Karpas-422 (cell line): ENCODE measurements around the gene RAP2B. TPM values are rescaled to one million over a fixed set of nuclear protein-coding genes. Genes with fewer than 3 reads are reported as not detected.
"Not testable (repeated sequence)": the region's sequence is repeated elsewhere in the genome, so short reads cannot be mapped to it uniquely, and the experiment has no call there.

Experiments used
- DNase-seq: peaks from one replicate; pipeline ENCODE4 v3.0.0-alpha.2; 2015
- H2AFZ ChIP-seq: fragments of 200-600 bp; sonication (generic); 2 replicates; pipeline ENCODE4 v1.6.1; 2014; ENCODE audit warnings: antibody characterized with exemption, low read length, mixed read lengths
- H3K27ac ChIP-seq: fragments of 200-600 bp; sonication (generic); 2 replicates; pipeline ENCODE4 v1.5.1; 2014; ENCODE audit warnings: mild to moderate bottlenecking, low read length, moderate library complexity
- H3K27me3 ChIP-seq: fragments of 200-600 bp; sonication (generic); 2 replicates; pipeline ENCODE4 v1.6.1; 2014; ENCODE audit warnings: low read length, mixed read lengths
- H3K36me3 ChIP-seq: fragments of 200-600 bp; sonication (generic); 2 replicates; pipeline ENCODE4 v1.6.1; 2014; ENCODE audit warnings: low read length, mixed read lengths; ENCODE audit not compliant: insufficient read depth
- H3K4me1 ChIP-seq: fragments of 200-600 bp; sonication (generic); 2 replicates; pipeline ENCODE4 v1.6.1; 2014; ENCODE audit warnings: mild to moderate bottlenecking, low read length, mixed read lengths
- H3K4me2 ChIP-seq: fragments of 200-600 bp; sonication (generic); 2 replicates; pipeline ENCODE4 v1.6.1; 2014; ENCODE audit warnings: low read length, low read depth, mild to moderate bottlenecking; ENCODE audit not compliant: poor library complexity, severe bottlenecking
- H3K4me3 ChIP-seq: fragments of 200-600 bp; sonication (generic); 2 replicates; pipeline ENCODE4 v1.5.1; 2014; ENCODE audit warnings: mild to moderate bottlenecking, antibody characterized with exemption, low read length, mixed read lengths
- H3K79me2 ChIP-seq: fragments of 200-600 bp; sonication (generic); 2 replicates; pipeline ENCODE4 v1.6.1; 2014; ENCODE audit warnings: mild to moderate bottlenecking, low read length, mixed read lengths
- H3K9ac ChIP-seq: fragments of 200-600 bp; sonication (generic); 2 replicates; pipeline ENCODE4 v1.6.0; 2014; ENCODE audit warnings: low read length
- H3K9me2 ChIP-seq: fragments of 200-600 bp; sonication (generic), shearing (Covaris generic); replicated peaks from 2 replicates; pipeline ENCODE4 v1.6.0; 2014; ENCODE audit warnings: mild to moderate bottlenecking, low read length, moderate library complexity; ENCODE audit not compliant: insufficient read depth
- H3K9me3 ChIP-seq: fragments of 300-700, 200-600 bp; sonication (generic); 2 replicates; pipeline ENCODE4 v1.6.1; 2014; ENCODE audit warnings: low read length, mixed read lengths
- H4K20me1 ChIP-seq: fragments of 200-600 bp; sonication (generic); 2 replicates; pipeline ENCODE4 v1.6.1; 2014; ENCODE audit warnings: mild to moderate bottlenecking, antibody characterized with exemption, low read length, low read depth; ENCODE audit not compliant: insufficient read depth
- total RNA-seq: library from RNA; depleted of rRNA; stranded (reverse); fragments of >200 nt; shearing (Covaris generic); gene quantifications from 2 replicates; pipeline ENCODE4 v1.2.3, GENCODE V29; 2014; ENCODE audit warnings: low replicate concordance

Gene RAP2B
- total RNA-seq, 1 experiment from 2014 or later = 7.2 TPM

DNA sequence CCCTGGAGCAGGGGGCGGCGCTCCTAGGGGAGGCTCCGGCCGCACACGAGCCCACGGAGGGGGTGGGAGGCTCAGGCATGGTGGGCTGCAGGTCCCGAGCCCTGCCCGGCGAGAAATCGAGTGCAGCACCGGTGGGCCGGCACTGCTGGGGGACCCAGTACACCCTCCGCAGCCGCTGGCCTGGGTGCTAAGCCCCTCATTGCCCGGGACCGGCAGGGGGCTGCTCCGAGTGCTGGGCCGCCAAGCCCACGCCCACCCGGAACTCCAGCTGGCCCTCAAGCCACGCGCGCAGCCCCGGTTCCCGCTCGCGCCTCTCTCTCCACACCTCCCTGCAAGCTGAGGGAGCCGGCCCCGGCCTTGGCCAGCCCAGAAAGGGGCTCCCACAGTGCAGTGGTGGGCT lies 6.2 kb upstream of the RAP2B start:
- not testable (repeated sequence) for H3K4me3 ChIP-seq, DNase-seq, H3K4me2 ChIP-seq, H3K9me2 ChIP-seq, H3K79me2 ChIP-seq, H3K27me3 ChIP-seq, H4K20me1 ChIP-seq, H3K27ac ChIP-seq, H3K9ac ChIP-seq, H3K4me1 ChIP-seq, H2AFZ ChIP-seq, H3K9me3 ChIP-seq, H3K36me3 ChIP-seq

DNA sequence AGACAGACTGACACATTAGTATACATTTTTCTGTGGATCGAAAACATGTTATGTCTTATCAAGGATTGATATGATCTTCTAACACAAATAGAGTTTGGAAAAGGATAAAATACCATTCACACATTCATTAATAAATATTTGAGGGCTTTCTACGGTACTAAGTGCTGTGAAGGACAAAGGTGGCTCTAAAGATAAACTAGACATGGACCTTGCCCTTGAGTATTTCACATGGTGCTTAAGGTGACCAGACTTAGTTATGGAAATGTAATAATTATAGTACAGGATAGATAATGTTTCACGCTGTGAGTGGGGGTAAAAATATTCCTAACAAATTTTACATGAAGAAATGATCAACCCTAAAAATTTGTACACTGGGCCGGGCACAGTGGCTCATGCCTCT lies 3.8 kb upstream of the RAP2B start:
- Histone ChIP-seq H3K79me2 (peaks cover 10% of the 10 kb centered on the region), H3K4me3 (no peak overlapping the region), H2AFZ (no peak overlapping the region), H3K9ac (no peak overlapping the region), H3K36me3 (no peaks in the 10 kb centered on the region), H3K9me3 (no peaks in the 10 kb centered on the region), H3K27ac (no peak overlapping the region), H3K9me2 (no peaks in the 10 kb centered on the region), H3K4me2 (no peak overlapping the region), H3K27me3 (no peaks in the 10 kb centered on the region), H4K20me1 (no peaks in the 10 kb centered on the region), H3K4me1 (peaks cover 9% of the 10 kb centered on the region)
- no peak for DNase-seq

DNA sequence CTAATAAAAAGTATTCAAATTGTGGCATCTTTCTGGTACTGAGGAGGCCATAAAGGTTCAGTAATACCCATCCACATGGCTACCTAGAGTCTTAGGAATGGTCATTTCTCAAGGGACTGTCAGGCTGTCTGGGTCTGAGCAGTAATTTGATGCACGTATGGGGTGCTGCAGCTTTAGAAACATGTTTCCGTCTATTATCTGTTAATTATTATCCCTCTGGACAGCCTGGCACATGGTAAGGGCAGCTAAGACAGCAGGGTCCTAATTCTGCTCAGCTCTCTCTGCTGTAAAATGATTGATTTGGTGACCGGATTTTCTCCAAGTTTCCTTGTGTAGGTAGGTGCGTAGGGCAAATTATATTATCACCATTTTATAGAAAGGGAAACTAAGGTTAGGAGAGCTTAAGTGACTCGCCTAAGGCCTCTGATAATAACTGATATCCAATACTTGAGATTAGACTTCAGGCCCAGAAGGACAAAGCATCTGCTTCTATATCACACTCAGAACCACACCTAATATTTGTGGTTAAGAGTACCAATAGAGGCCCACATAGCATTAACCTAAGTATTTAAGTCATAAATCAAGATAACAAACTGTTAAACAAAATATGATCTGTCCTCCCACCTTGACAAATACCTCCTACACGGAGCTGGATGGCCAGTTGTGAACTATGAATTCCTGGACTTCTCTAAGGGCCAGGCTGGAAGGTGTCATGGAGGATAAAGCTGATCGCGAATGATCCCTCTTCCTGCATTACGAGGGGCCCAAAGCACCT lies 2.9 kb upstream of the RAP2B start:
- Histone ChIP-seq H3K9ac (no peak overlapping the region), H3K36me3 (no peaks in the 10 kb centered on the region), H3K27me3 (no peaks in the 10 kb centered on the region), H3K9me2 (no peaks in the 10 kb centered on the region), H4K20me1 (peaks cover 3% of the 10 kb centered on the region; the same call in 1 of the 2 replicates), H3K4me3 (no peak overlapping the region), H3K79me2 (peaks cover 18% of the 10 kb centered on the region), H3K9me3 (no peaks in the 10 kb centered on the region), H3K27ac (no peak overlapping the region), H2AFZ (no peak overlapping the region), H3K4me1 (peaks cover 13% of the 10 kb centered on the region), H3K4me2 (no peak overlapping the region)
- no peak for DNase-seq

- Histone ChIP-seq H3K27me3 (no peaks in the 10 kb centered on the region), H2AFZ (peak overlapping the region; percentile 83), H3K4me1 (peaks cover 20% of the 10 kb centered on the region), H3K27ac (no peak overlapping the region), H3K4me3 (peak overlapping the region; percentile 73), H3K36me3 (no peaks in the 10 kb centered on the region), H3K79me2 (peaks cover 26% of the 10 kb centered on the region), H3K9me2 (no peaks in the 10 kb centered on the region), H3K9me3 (no peaks in the 10 kb centered on the region), H3K9ac (peak overlapping the region; percentile 73), H4K20me1 (peaks cover 3% of the 10 kb centered on the region; the same call in 1 of the 2 replicates), H3K4me2 (peak overlapping the region; percentile 80)
- no peak for DNase-seq
These were observed 2.1 kb upstream of the RAP2B start for GRCh38 chr3:153159771-153160397.

DNA sequence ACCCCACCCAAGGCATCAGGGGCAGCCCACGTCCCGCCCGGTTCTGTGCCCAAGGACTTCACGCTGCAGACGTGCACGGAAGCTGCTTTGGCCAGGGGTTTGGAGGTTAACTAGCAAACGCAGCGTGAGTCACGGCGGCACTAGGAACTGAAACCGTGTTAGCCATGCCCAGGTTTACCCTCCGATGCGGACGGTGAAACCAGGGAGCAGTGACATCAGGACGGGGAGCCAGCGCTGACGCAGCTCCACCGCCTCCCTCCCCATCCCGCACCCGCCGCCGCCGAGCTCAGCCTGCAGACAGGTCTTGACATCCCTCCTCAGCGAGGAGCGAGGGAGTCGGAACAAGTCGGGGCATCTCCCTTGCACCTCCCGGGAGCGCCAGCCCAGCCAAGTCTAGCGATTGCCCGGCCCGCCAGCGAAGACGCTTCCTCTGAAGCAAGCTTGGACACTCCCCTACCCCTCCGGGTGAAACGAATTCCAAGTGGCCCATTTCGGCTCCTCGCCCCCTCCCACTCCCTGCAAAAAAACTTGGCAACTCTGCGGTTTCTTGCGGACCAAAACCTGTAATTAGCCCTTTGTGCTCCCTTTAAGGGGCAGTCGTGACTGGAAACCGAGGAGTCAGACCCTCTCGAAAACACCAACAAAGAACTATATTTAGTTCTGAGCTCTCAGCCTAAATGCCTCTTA lies 1.4 kb upstream of the RAP2B start:
- Histone ChIP-seq H3K9me3 (no peaks in the 10 kb centered on the region), H3K4me2 (peak overlapping the region; percentile 80), H3K9me2 (no peaks in the 10 kb centered on the region), H3K27me3 (no peaks in the 10 kb centered on the region), H3K4me3 (peak overlapping the region; percentile 73), H4K20me1 (peaks cover 3% of the 10 kb centered on the region; the same call in 1 of the 2 replicates), H3K36me3 (no peaks in the 10 kb centered on the region), H3K79me2 (peaks cover 33% of the 10 kb centered on the region), H2AFZ (peak overlapping the region; percentile 83), H3K27ac (peak overlapping the region; percentile 46), H3K4me1 (peaks cover 22% of the 10 kb centered on the region), H3K9ac (peak overlapping the region; percentile 73)
- DNase-seq = peak; percentile 78

DNA sequence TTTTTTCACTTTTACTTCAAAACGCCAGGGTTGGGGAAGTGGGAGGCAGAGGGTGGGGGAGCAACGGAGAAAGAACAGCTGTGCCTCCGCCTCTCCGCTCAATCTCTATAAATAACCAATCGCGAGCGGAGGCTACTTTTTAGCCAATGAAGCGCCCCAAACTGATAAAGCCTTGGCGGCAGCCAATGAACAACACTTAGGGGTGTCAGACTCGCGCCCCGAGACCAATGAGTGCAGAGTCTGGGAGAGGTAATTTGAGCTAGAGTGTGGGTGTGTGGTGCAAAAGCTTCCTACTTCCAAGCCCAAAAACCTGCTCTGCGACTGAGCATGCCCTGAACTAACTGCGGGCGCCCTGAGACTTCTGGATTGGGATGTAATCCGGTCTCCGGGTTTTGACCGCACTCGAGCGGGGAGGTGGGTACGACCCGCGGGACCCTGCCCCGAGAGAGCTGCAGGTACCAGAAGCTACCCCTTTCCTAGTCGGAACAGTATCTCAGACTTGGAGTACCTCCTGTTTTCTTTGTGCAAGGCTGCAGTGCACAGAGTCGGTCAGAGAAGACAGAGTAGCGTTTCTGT lies 800 bp upstream of the RAP2B start:
- no peaks in the 10 kb centered on the region for H3K27me3 ChIP-seq
- no peaks in the 10 kb centered on the region for H3K36me3 ChIP-seq
- peak overlapping the region; percentile 73 for H3K9ac ChIP-seq
- H3K9me2 ChIP-seq = no peaks in the 10 kb centered on the region
- H2AFZ ChIP-seq = peak overlapping the region; percentile 83; the same call in 1 of the 2 replicates
- peaks cover 22% of the 10 kb centered on the region for H3K4me1 ChIP-seq
- H3K79me2 ChIP-seq = peaks cover 36% of the 10 kb centered on the region
- H3K4me2 ChIP-seq = peak overlapping the region; percentile 80
- peak overlapping the region; percentile 68 for H3K27ac ChIP-seq
- H4K20me1 ChIP-seq = peaks cover 3% of the 10 kb centered on the region; the same call in 1 of the 2 replicates
- no peaks in the 10 kb centered on the region for H3K9me3 ChIP-seq
- DNase-seq = peak; percentile 95
- peak overlapping the region; percentile 85 for H3K4me3 ChIP-seq

GRCh38 chr3:153162513-153163392 lies 727 bp downstream of the RAP2B start:
- Histone ChIP-seq H3K9me2 (no peaks in the 10 kb centered on the region), H3K4me2 (peak overlapping the region; percentile 76), H4K20me1 (peaks cover 3% of the 10 kb centered on the region; the same call in 1 of the 2 replicates), H3K9ac (peak overlapping the region; percentile 82), H3K27me3 (no peaks in the 10 kb centered on the region), H2AFZ (no peak overlapping the region), H3K36me3 (no peaks in the 10 kb centered on the region), H3K4me1 (peaks cover 22% of the 10 kb centered on the region), H3K9me3 (no peaks in the 10 kb centered on the region), H3K27ac (peak overlapping the region; percentile 37; the same call in 1 of the 2 replicates), H3K4me3 (peak overlapping the region; percentile 85), H3K79me2 (peaks cover 36% of the 10 kb centered on the region)
- DNase-seq = peak; percentile 53
